Inflammatory macrophage (primary cell): Measurements from ENCODE around the gene RBM42.
A peak's percentile ranks its signal among the peaks of the same experiment; 100 is the strongest.
"Not testable (repeated sequence)": the region's sequence is repeated elsewhere in the genome, so short reads cannot be mapped to it uniquely, and the experiment has no call there.

ENCODE experiments used
- DNase-seq, 2 donors: peaks; one replicate each; pipeline ENCODE4 v3.0.0-alpha.2; 2020 to 2022
- total RNA-seq, 18 experiments: gene quantifications; one replicate each; lab custom pipeline; 2026; ENCODE audit warnings: mixed read lengths in 6 of 18, inconsistent platforms in 2 of 18; lab: John Stamatoyannopoulos, UW

RBM42 gene
- 19.3 to 67.4 (median 40.9) reads per million in 18 experiments for total RNA-seq

- peak; percentile 99 for DNase-seq
These were observed at the start of gene RBM42 for GRCh38 chr19:35628565-35629331. TSS of gene RBM42 (plus strand) at chr19:35629036. CDS start at chr19:35629154, 118 bp downstream.

DNA sequence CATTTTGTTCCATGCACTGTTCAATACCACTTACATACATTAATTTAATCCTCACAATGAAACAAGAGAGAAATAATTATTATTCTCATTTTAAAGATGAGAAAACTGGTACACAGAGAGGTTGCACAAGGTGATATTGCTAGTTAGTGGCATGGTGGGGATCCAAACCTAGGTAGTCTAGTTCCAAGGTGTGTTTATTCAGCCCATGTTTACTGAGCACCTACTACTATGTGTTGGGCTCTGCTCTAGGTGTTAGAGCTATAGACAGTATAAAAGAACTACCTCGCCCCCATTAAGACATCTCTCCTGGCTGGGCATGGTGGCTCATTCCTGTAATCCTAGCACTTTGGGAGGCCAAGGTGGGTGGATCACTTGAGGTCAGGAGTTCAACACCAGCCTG is 46.1 kb upstream of the RBM42 start:
- DNase-seq, result no peak

- no peak for DNase-seq
These were observed 43.0 kb upstream of the RBM42 start, which contains the start of gene PMIS2 for GRCh38 chr19:35585848-35586247. TSS of gene PMIS2 (plus strand) at chr19:35586173. CDS start at chr19:35586260, 87 bp downstream.

GRCh38 chr19:35587321-35587720 is 41.5 kb upstream of the RBM42 start:
- DNase-seq, result no peak

DNA sequence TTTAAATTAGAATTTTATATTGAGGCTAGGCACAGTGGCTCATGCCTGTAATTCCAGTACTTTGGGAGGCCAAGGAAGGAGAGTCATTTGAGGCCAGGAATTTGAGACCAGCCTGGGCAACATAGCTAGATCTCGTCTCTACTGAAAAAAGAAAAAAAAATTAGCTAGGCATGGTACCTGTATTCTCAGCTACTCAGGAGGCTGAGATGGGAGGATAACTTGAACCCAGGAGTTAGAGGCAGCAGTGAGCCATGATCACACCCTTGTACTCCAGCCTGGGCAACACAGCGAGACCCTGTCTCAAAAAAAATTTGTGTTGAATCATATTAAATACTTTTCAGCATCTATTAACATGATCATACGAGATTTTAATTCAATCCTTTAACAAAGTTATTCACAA is 38.0 kb upstream of the RBM42 start:
- no peak for DNase-seq

- DNase-seq, result peak; percentile 9 to 47
These were observed 36.6 kb upstream of the RBM42 start for GRCh38 chr19:35592226-35592625.

- not testable (repeated sequence) for DNase-seq
These were observed 33.8 kb upstream of the RBM42 start for GRCh38 chr19:35595026-35595425.

DNA sequence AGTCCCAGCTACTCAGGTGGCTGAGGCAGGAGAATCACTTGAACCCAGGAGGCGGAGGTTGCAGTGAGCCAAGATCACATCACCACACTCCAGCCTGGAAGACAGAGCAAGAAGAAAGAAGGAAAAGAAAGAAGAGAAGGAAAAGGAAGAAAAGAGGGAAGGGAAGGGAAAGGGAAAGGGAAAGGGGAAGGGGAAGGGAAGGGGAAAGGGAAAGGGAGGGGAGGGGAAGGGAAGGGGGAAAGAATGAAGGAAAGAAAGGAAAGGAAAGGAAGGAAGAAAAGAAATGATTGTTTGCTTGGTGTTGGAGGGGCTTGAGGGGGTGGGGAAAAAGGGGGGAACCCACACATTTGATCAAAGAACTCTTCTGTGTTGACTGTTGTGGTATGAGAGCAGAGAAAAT is 32.9 kb upstream of the RBM42 start:
- no peak for DNase-seq

GRCh38 chr19:35596366-35596999 is 32.4 kb upstream of the RBM42 start:
- DNase-seq, result peak; percentile 2 to 3

DNA sequence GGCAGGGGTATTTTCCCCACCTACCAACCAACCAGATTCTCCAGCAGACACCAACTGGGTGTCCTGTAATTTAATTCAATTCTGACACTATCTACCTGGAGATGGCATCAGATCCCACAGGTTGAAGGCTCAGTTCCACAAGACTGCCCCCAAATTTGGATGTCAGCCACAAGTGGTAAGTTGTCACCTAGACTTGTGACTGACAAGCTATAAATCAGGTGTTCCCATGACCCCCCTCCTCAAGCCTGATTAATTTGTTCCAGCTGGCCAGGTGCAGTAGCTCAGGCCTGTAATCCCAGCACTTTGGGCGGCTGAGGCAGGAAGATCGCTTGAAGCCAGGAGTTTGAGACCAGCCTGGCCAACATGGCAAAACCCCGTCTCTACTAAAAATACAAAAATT is 26.9 kb upstream of the RBM42 start:
- DNase-seq, result no peak

DNA sequence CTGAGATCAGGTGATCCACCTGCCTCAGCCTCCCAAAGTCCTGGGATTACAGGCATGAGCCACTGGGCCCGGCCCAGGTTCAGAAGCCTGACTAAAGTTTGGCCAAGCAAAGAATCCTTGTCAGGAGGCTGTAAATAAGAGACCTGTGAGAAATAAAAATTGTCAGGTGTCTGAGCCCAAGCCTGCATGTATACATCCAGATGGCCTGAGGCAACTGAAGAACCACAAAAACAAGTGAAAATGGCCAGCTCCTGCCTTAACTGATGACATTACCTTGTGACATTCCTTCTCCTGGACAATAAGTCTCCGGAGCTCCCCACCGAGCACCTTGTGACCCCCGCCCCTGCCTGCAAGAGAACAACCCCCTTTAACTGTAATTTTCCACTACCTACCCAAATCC is 24.4 kb upstream of the RBM42 start:
- DNase-seq, result not testable (repeated sequence)

DNA sequence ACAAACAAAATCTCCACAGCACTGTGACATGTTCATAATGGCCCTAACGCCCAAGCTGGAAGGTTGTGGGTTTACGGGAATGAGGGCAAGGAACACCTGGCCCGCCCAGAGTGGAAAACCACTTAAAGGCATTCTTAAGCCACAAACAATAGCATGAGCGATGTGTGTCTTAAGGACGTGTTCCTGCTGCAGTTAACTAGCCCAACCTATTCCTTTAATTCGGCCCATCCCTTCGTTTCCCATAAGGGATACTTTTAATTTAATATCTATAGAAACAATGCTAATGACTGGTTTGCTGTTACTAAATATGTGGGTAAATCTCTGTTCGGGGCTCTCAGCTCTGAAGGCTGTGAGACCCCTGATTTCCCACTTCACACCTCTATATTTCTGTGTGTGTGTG is 21.7 kb upstream of the RBM42 start:
- not testable (repeated sequence) for DNase-seq

GRCh38 chr19:35607661-35608060 is 21.2 kb upstream of the RBM42 start:
- no peak for DNase-seq

DNA sequence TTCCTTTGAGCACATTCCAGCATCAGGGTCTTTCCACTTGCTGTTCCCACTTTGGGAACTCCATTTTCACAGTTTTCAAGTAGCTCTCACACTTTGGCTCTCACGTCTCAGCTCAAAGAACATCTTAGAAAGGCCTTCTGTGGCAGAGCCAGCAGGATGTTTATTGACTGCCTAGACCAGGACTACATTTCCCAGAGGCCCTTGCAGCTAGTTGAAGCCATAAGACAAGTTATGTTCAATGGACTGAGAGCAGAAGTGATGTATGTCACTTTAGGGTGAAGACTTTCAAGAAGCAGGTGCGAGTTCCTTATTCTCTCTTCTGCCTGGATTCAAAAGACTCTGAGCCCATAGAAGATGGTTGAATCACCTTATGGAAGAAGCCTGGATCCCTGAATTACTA is 20.6 kb upstream of the RBM42 start:
- peak in 1 of 2 donors; percentile 3 for DNase-seq

GRCh38 chr19:35609851-35610353 is 18.9 kb upstream of the RBM42 start:
- peak; percentile 12 to 64 for DNase-seq

DNA sequence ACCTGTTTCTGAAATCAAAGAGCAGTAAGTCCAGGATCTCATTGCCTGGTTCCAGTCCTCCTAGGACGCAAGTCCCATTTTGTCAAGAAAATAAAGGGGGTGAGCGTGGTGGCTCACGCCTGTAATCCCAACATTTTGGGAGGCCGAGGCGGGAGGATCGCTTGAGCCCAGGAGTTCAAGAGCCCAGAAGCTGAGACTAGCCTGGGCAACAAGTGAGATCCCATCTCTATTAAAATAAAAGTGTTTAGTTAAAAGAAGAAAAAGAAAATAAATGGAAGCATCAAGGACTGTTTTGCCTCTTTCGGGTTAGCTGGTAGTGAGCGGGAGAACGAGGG is 16.6 kb upstream of the RBM42 start:
- no peak for DNase-seq

GRCh38 chr19:35612559-35613321 is 16.1 kb upstream of the RBM42 start, which contains the start of gene HAUS5:
TSS of gene HAUS5 (plus strand) at chr19:35612735. CDS start at chr19:35612795, 60 bp downstream.
- DNase-seq, result peak; percentile 95 to 96

- DNase-seq, result no peak
These were observed 15.3 kb upstream of the RBM42 start for GRCh38 chr19:35613574-35613973.

DNA sequence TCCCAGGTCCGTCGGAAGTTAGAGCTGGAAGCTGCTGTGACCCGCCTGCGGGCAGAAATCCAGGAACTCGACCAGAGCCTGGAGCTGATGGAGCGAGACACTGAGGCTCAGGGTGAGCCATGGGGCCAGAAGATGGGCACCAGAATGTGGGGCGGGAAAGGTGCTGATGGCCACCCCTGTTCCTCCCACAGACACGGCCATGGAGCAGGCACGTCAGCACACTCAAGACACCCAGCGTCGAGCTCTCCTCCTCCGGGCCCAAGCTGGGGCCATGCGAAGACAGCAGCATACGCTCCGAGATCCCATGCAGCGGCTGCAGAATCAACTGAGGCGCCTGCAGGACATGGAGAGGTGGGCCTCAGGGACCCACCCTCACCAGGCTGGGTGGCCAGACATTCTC is 13.8 kb upstream of the RBM42 start:
- DNase-seq, result no peak

DNA sequence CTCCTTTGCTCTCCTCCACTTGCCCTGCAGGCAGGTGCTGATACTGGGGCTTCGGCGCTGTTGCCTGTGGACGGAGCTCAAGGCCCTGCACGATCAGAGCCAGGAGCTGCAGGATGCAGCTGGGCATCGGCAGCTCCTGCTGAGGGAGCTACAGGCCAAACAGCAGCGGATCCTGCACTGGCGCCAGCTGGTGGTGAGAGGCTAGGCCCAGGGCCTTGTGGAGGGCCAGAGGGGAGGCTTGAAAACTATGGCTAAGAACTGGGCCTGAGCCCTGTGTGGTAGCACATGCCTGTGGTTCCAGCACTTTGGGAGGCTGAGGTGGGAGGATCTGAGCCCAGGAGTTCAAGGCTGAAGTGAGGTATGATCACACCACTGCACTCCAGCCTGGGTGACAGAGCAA is 10.0 kb upstream of the RBM42 start:
- no peak for DNase-seq

DNA sequence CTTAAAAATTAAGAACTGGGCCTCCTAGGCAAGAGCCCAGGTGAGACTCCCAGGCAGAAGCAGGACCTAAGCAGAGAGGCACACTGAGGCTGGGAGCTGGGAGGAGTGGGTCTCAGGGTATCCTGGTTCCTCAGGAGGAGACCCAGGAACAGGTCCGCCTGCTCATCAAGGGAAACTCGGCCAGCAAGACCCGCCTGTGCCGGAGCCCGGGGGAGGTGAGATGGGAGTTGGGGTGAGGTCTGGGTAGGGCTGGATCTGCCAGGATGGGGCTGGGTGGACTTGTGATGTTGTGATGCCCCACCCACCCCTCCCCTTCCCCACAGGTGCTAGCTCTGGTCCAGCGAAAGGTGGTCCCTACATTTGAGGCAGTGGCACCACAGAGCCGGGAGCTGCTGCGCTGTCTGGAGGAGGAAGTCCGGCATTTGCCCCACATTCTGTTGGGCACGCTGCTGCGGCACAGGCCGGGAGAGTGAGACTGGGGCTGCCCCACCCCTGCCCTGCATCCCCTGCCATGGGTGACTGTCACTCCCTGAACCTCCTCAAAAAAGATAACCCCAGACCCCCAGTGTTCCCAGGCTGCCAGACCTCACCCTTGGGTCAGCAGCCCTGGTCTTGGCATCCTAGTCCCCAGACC is 9.4 kb upstream of the RBM42 start:
- DNase-seq, result no peak

DNA sequence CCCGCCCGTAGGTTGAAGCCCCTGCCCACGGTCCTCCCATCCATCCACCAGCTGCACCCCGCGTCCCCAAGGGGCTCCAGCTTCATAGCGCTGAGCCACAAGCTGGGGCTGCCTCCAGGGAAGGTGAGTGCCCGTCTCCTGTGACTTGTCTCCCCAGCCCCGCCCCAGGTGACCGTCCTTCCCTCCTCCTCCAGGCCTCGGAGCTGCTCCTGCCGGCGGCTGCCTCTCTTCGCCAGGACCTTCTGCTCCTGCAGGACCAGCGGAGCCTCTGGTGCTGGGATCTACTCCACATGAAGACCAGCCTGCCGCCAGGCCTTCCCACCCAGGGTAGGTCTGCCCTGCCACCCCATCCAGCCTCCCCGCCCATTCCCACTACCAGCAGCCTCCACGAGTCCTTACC is 8.8 kb upstream of the RBM42 start:
- no peak for DNase-seq

GRCh38 chr19:35621708-35622107 is 7.1 kb upstream of the RBM42 start:
- DNase-seq, result no peak
